Fibroblast of villous mesenchyme (primary cell): Measurements from ENCODE around the gene LEFTY1. TPM values are rescaled to one million over a fixed set of nuclear protein-coding genes. Genes with fewer than 3 reads are reported as not detected.
A peak's percentile ranks its signal among the peaks of the same experiment; 100 is the strongest.

ENCODE experiments used
- DNase-seq: peaks from one replicate; pipeline ENCODE4 v3.0.0-alpha.2; 2010; ENCODE audit warnings: low read depth
- H3K4me3 ChIP-seq: 2 replicates; pipeline ENCODE4 v1.5.1; 2011; ENCODE audit warnings: low read depth, mild to moderate bottlenecking, low read length
- CTCF ChIP-seq: IDR thresholded peaks from 2 replicates; pipeline ENCODE4 v1.5.1; 2012; ENCODE audit warnings: low read depth, mild to moderate bottlenecking, low read length; ENCODE audit not compliant: insufficient read depth
- total RNA-seq: library from RNA; depleted of rRNA; stranded (reverse); fragments of >200 nt; gene quantifications from 2 replicates; pipeline ENCODE4 v1.2.3, GENCODE V29; 2012

LEFTY1 gene
- total RNA-seq, 1 donor = not detected

GRCh38 chr1:225923381-225923691 lies 34.4 kb upstream of the LEFTY1 start:
- peak overlapping the region; percentile 91 for H3K4me3 ChIP-seq
- no peak for TF ChIP-seq CTCF
- no peak for DNase-seq

DNA sequence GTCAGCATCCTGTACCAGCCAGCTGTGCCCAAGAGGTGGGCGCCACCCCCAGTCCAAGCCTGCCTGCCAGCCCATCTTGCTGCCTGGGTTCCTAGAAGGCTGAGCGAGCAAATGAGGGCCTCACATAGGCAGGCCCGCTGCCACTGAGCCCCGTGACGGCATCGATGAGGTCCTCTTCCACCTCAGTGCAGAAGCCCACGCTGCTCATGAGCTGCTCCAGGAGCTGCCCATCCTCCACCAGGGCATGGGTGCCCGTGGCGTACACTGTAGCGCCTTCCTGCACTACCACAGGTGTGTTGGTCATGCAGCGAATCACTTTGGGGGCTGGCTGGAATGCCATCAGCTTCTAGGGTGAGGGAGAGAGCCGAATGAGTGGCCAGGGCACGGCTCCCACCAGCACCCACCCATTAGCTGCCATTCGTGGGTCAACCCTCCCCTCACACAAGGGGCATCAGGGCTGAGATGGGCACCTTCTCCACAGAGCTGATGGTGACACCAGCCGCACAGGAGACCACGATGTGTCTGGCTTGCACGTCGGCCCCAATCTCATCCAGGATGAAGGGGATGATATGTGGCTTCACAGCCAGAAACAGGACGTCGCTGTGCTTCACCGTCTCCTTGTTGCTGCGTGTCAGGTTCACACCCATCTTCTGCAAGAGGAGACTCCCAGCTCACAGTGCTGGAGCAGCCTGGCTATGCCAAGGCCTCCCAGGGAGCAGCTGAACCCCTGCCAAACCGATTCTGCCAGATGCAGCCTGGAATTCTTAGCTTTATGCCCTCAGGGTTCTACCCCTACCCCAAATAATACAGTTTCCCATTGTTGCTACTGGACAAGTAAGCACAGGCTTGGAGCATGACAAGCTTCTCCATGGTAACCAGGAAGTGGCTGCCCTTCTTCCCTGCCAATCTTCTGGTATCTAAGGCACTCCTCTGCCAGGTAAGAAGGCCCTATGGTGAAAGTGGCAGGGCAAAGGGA lies 33.1 kb upstream of the LEFTY1 start:
- TF ChIP-seq CTCF = no peak
- no peak for DNase-seq
- no peak overlapping the region for H3K4me3 ChIP-seq

- DNase-seq = peak; percentile 47
- no peak for TF ChIP-seq CTCF
- no peak overlapping the region for H3K4me3 ChIP-seq
Observed at GRCh38 chr1:225919906-225920305, 31.0 kb upstream of the LEFTY1 start.

DNA sequence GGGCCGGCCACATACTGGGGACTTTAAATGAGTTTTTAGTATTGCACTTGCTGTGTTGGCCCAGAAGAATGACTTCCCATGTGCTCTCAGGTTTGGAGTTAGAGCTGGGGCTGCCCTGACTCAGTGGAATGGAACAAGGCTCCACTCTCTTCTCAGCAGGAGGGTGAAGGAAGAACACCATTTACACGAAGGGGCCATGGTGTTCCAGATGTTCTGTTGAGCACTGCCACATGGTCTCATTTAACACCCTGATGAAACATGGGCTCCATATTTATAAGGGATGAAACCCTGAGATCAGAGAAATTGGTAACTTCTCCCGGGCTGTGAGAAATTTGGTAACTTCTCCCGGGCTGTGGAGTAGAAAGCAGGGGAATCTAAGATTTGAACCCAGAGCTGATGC lies 29.3 kb upstream of the LEFTY1 start:
- no peak for TF ChIP-seq CTCF
- no peak for DNase-seq
- H3K4me3 ChIP-seq = no peak overlapping the region

- no peak overlapping the region for H3K4me3 ChIP-seq
- TF ChIP-seq CTCF = no peak
- DNase-seq = peak; percentile 7
Observed at GRCh38 chr1:225917536-225917935, 28.6 kb upstream of the LEFTY1 start.

DNA sequence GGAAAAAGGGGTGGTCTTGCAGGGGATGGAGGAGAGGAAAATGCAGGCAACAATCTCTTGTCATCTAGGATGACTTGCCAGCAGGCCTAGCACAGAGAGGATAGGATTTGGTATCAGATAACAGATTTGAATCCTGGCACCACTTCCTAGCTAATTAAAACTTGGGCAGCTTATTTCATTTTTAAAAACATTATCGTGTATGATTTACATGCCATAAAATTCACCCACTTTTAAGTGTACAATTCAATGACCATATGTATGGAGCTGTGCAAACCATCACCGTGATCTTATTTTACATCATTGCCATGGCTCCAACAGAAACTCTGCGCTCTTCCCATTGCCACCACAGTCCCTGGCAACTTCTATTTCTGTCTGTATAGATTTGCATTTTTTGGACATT lies 28.2 kb upstream of the LEFTY1 start:
- TF ChIP-seq CTCF = no peak
- H3K4me3 ChIP-seq = no peak overlapping the region
- no peak for DNase-seq
